HG03432 (cell line): ENCODE results near the gene LPP.
A peak's percentile ranks its signal among the peaks of the same experiment; 100 is the strongest.

Experiments
- ATAC-seq: cut with Tn5 transposase; IDR thresholded peaks from one replicate; pipeline ENCODE4 v1.9.1; 2021; ENCODE audit warnings: mild to moderate bottlenecking, moderate library complexity; ENCODE audit not compliant: unreplicated experiment

Gene LPP

GRCh38 chr3:188295876-188296275 lies 141.9 kb downstream of the LPP start:
- no peak for ATAC-seq

- ATAC-seq = no peak
Measured at GRCh38 chr3:188296761-188297612, 143.0 kb downstream of the LPP start.

- no peak for ATAC-seq
Measured at GRCh38 chr3:188298585-188298984, 144.6 kb downstream of the LPP start.

- ATAC-seq = no peak
Measured at GRCh38 chr3:188299068-188299467, 145.1 kb downstream of the LPP start.

GRCh38 chr3:188299708-188300107 lies 145.8 kb downstream of the LPP start:
- no peak for ATAC-seq

GRCh38 chr3:188301147-188301546 lies 147.2 kb downstream of the LPP start:
- ATAC-seq = no peak

GRCh38 chr3:188303286-188303799 lies 149.4 kb downstream of the LPP start:
- ATAC-seq = no peak

- no peak for ATAC-seq
Measured at GRCh38 chr3:188303823-188304222, 149.9 kb downstream of the LPP start.

GRCh38 chr3:188304501-188304900 lies 150.5 kb downstream of the LPP start:
- no peak for ATAC-seq

- ATAC-seq = no peak
Measured at GRCh38 chr3:188305220-188305619, 151.3 kb downstream of the LPP start.

GRCh38 chr3:188306435-188307005 lies 152.6 kb downstream of the LPP start:
- no peak for ATAC-seq

- ATAC-seq = peak; percentile 97
Measured at GRCh38 chr3:188309437-188310269, 155.7 kb downstream of the LPP start.

GRCh38 chr3:188310270-188310710 lies 156.3 kb downstream of the LPP start:
- ATAC-seq = peak; percentile 2

GRCh38 chr3:188315553-188315952 lies 161.6 kb downstream of the LPP start:
- ATAC-seq = no peak

- no peak for ATAC-seq
Measured at GRCh38 chr3:188316021-188316722, 162.2 kb downstream of the LPP start.

GRCh38 chr3:188316723-188317070 lies 162.7 kb downstream of the LPP start:
- no peak for ATAC-seq

- no peak for ATAC-seq
Measured at GRCh38 chr3:188319569-188319968, 165.6 kb downstream of the LPP start.

GRCh38 chr3:188320757-188321156 lies 166.8 kb downstream of the LPP start:
- ATAC-seq = no peak

GRCh38 chr3:188321258-188321657 lies 167.3 kb downstream of the LPP start:
- no peak for ATAC-seq

- ATAC-seq = no peak
Measured at GRCh38 chr3:188322135-188322887, 168.4 kb downstream of the LPP start.
